Endodermal cell (in vitro differentiated cells): ENCODE data around the gene CMC1. TPM values are rescaled to one million over a fixed set of nuclear protein-coding genes. Genes with fewer than 3 reads are reported as not detected.
"Not testable (repeated sequence)": the region's sequence is repeated elsewhere in the genome, so short reads cannot be mapped to it uniquely, and the experiment has no call there.

Experiments
- DNase-seq: peaks from one replicate; pipeline ENCODE4 v3.0.0-alpha.2; 2017
- H3K27ac ChIP-seq: 2 replicates; pipeline ENCODE4 v1.5.1; 2013; ENCODE audit warnings: mild to moderate bottlenecking, low read depth, low read length, moderate library complexity
- H3K27me3 ChIP-seq: 2 replicates; pipeline ENCODE4 v1.6.1; 2013; ENCODE audit warnings: mild to moderate bottlenecking, low read length, moderate library complexity; ENCODE audit not compliant: insufficient read depth, control insufficient read depth, poor library complexity, severe bottlenecking
- H3K36me3 ChIP-seq: 2 replicates; pipeline ENCODE4 v1.7.0; 2013; ENCODE audit warnings: mild to moderate bottlenecking, low read length, moderate library complexity; ENCODE audit not compliant: control insufficient read depth, insufficient read depth
- H3K4me1 ChIP-seq: one replicate; pipeline ENCODE4 v1.7.0; 2013; ENCODE audit warnings: low read length; ENCODE audit not compliant: control insufficient read depth, insufficient read depth
- H3K4me3 ChIP-seq: 2 replicates; pipeline ENCODE4 v1.5.1; 2013; ENCODE audit warnings: mild to moderate bottlenecking, low read length, moderate library complexity
- H3K9ac ChIP-seq: 2 replicates; pipeline ENCODE4 v1.6.1; 2013; ENCODE audit warnings: mild to moderate bottlenecking, low read length, moderate library complexity; ENCODE audit not compliant: poor library complexity, severe bottlenecking; ENCODE audit errors: extremely low read depth
- H3K9me3 ChIP-seq: 2 replicates; pipeline ENCODE4 v1.6.1; 2013; ENCODE audit warnings: mild to moderate bottlenecking, low read length, moderate library complexity; ENCODE audit not compliant: control insufficient read depth
- H3K27ac Mint-ChIP-seq: 2 replicates; pipeline ENCODE4 v1.8.0; 2020; ENCODE audit warnings: mixed read lengths
- H3K27me3 Mint-ChIP-seq: 2 replicates; pipeline ENCODE4 v1.8.0; 2021; ENCODE audit warnings: mild to moderate bottlenecking, mixed read lengths; ENCODE audit not compliant: insufficient read depth
- H3K36me3 Mint-ChIP-seq: 2 replicates; pipeline ENCODE4 v1.8.0; 2020; ENCODE audit warnings: low read depth, mixed read lengths
- H3K4me1 Mint-ChIP-seq: 2 replicates; pipeline ENCODE4 v1.8.0; 2020; ENCODE audit warnings: mixed read lengths
- H3K4me3 Mint-ChIP-seq: 2 replicates; pipeline ENCODE4 v1.8.0; 2020; ENCODE audit warnings: mild to moderate bottlenecking, moderate library complexity, mixed read lengths
- H3K9me3 Mint-ChIP-seq: 2 replicates; pipeline ENCODE4 v1.8.0; 2020; ENCODE audit warnings: mild to moderate bottlenecking, mixed read lengths
- WGBS, 2 experiments: methylation state at CpG; one replicate each; pipeline versions ENCODE4 v1.1.5 to v1.1.7; 2013; ENCODE audit warnings: missing lambda C conversion rate in 2 of 2, mixed read lengths in 1 of 2; ENCODE audit not compliant: insufficient coverage in 1 of 2, insufficient read length in 1 of 2; 5-methylcytosine and 5-hydroxymethylcytosine counted together
- total RNA-seq, 2 donors: library from RNA; stranded (reverse); fragmentation: NEBNext Ultra II Directional in 1 of 2; extraction: Animal tissue kit (Norgen Biotek cat#: 25700) in 1 of 2; gene quantifications; 2 replicates in 1 of 2; 3 replicates in 1 of 2; pipeline ENCODE4 v1.2.1, GENCODE V29; 2021
- TF ChIP-seq, protein P1 (sequence below): fragments of 200-600 bp; sonication (generic); conservative IDR thresholded peaks from 2 replicates; pipeline ENCODE4 v1.5.0; 2021; ENCODE audit warnings: antibody characterized with exemption, mild to moderate bottlenecking

The CMC1 gene
- total RNA-seq, 2 donors from 2014 or later: 23.8 to 33.6 TPM

DNA sequence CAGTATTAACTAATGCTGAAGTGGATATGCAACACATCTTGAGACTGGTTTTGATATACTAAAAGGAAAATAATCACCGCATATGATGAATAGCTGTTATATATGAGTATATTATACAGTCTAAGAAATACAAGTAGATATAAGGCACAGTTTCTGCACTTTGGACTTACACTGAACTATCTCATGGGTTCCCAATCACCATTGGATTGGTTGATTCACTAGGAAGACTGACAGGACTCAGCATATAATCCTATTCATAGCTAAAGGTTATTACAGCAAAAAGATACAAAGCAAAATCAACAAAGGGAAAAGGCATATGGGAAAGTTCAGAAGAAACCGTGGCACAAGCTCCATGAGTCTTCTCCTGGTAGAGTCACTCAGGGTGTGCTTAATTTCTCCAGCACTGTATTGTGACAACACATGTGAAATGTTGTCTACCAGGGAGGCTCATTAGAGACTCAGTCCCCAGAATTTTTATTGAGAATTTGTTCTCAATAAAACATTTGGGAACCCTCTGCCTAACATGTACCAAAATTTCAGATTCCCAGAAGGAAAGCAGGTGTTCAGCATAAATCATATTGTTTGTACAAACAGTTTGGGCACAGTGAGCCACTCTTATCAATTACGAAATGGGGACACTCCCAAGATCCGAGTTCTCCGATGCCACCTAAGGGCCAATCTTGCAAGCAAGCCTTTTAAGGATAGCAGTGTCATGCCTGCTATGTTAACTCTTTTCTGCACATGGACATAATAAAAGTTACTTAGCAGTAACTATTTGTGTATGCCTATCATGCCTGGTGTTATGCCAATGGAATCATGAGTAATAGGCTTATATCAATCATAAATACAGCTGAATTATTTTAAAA, 26.8 kb downstream of the CMC1 start:
- H3K4me3 Mint-ChIP-seq: no peak overlapping the region
- Histone ChIP-seq H3K27me3 (no peaks in the 10 kb centered on the region), H3K27ac (no peak overlapping the region), H3K9me3 (peaks cover 11% of the 10 kb centered on the region), H3K36me3 (peaks cover 18% of the 10 kb centered on the region), H3K4me3 (no peak overlapping the region), H3K4me1 (no peaks in the 10 kb centered on the region), H3K9ac (no peak overlapping the region)
- no peak overlapping the region for H3K27ac Mint-ChIP-seq
- no peak for DNase-seq
- H3K36me3 Mint-ChIP-seq: peaks cover 40% of the 10 kb centered on the region
- TF ChIP-seq, protein P1, sequence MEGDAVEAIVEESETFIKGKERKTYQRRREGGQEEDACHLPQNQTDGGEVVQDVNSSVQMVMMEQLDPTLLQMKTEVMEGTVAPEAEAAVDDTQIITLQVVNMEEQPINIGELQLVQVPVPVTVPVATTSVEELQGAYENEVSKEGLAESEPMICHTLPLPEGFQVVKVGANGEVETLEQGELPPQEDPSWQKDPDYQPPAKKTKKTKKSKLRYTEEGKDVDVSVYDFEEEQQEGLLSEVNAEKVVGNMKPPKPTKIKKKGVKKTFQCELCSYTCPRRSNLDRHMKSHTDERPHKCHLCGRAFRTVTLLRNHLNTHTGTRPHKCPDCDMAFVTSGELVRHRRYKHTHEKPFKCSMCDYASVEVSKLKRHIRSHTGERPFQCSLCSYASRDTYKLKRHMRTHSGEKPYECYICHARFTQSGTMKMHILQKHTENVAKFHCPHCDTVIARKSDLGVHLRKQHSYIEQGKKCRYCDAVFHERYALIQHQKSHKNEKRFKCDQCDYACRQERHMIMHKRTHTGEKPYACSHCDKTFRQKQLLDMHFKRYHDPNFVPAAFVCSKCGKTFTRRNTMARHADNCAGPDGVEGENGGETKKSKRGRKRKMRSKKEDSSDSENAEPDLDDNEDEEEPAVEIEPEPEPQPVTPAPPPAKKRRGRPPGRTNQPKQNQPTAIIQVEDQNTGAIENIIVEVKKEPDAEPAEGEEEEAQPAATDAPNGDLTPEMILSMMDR: no peak
- no peaks in the 10 kb centered on the region for H3K27me3 Mint-ChIP-seq
- peaks cover 22% of the 10 kb centered on the region for H3K9me3 Mint-ChIP-seq
- 88 to 92% methylated on average over 3 to 5 of the region's 5 CpGs for WGBS, 2 experiments
- peaks cover 5% of the 10 kb centered on the region for H3K4me1 Mint-ChIP-seq

GRCh38 chr3:28268989-28269388, 27.6 kb downstream of the CMC1 start:
- no peak overlapping the region for H3K4me3 Mint-ChIP-seq
- H3K36me3 Mint-ChIP-seq: peaks cover 48% of the 10 kb centered on the region
- no peak overlapping the region for H3K27ac ChIP-seq
- H3K27me3 Mint-ChIP-seq: no peaks in the 10 kb centered on the region
- H3K4me1 ChIP-seq: no peaks in the 10 kb centered on the region
- H3K9me3 Mint-ChIP-seq: peaks cover 29% of the 10 kb centered on the region
- H3K4me1 Mint-ChIP-seq: peaks cover 5% of the 10 kb centered on the region
- TF ChIP-seq, protein P1: peak; percentile 71
- no peak overlapping the region for H3K9ac ChIP-seq
- 78 to 83% methylated on average over 1 of the region's 1 CpG for WGBS, 2 experiments
- H3K36me3 ChIP-seq: peaks cover 15% of the 10 kb centered on the region
- H3K27me3 ChIP-seq: no peaks in the 10 kb centered on the region
- no peak overlapping the region for H3K4me3 ChIP-seq
- no peak for DNase-seq
- H3K9me3 ChIP-seq: peaks cover 19% of the 10 kb centered on the region
- no peak overlapping the region for H3K27ac Mint-ChIP-seq

DNA sequence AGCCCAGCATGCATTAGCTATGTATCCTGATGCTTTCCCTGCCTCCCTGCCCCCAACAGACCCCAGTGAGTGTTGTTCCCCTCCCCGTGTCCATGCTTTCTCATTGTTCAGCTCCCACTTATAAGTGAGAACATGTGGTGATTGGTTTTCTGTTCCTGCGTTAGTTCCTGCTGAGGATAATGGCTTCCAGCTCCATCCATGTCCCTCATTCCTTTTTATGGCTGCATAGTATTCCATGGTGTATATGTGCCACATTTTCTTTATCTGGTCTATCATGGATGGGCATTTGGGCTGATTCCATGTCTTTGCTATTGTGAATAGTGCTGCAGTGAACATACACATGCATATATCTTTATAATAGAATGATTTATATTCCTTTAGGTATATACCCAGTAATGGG, 28.5 kb downstream of the CMC1 start:
- peaks cover 21% of the 10 kb centered on the region for H3K9me3 ChIP-seq
- H3K4me3 Mint-ChIP-seq, H3K36me3 ChIP-seq, H3K9ac ChIP-seq, H3K27me3 ChIP-seq, H3K27ac Mint-ChIP-seq, H3K4me3 ChIP-seq, H3K27ac ChIP-seq, H3K4me1 Mint-ChIP-seq, H3K4me1 ChIP-seq, DNase-seq, H3K27me3 Mint-ChIP-seq: not testable (repeated sequence)
- WGBS, 2 experiments: 84% methylated on average over 2 of the region's 2 CpGs; no CpG with 5 or more reads in 1 of the 2 experiments
- Mint-ChIP-seq H3K9me3 (peaks cover 33% of the 10 kb centered on the region), H3K36me3 (peaks cover 55% of the 10 kb centered on the region)
